ENCODE results near the gene RORC.

The RORC gene

DNA sequence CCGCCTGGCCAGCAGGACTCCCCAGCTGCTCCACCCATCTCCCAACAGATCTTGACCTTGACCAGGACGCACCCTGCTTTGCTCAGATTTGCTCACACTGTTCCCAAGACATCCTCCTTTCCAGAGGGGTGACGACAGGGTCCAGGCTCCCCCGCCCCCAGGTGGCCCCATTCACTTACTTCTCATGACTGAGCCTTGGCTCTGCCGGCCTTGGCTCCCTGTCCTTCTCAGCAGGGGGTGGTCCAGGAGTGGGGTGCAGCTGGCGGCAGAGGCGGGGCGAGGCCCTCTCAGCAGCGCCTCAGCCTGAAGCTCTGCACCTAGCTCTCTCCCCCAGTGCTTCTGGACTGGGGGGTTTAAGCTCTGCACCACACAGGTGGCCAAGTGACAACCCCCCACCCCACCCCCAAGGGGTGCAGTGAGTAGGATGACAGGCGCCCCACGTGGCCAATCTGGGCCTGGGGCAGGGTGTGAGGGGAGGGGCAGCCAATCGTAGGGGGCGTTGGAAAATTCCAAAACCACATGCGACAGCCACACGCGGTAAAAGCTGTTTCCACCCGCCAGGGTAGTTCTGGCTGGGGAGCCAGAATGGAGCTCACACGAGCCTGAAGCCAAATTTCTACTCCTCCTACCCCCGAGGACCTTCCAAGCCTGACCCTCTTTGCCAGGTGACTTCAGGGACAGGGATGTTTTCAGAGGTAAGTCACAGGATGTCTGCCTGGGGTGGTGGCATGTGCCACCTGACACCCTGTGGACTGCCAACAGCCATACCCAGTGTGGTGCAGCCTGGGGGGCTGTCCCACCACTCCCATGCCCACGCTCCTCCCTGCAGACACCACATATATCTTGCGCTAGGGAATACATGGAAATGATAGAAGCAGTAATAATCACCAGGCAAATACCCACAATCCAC, 5.6 kb downstream of the RORC start:
- DNase-seq, result no peak

GRCh38 chr1:151825204-151825603, 6.4 kb downstream of the RORC start:
- DNase-seq, result no peak

DNA sequence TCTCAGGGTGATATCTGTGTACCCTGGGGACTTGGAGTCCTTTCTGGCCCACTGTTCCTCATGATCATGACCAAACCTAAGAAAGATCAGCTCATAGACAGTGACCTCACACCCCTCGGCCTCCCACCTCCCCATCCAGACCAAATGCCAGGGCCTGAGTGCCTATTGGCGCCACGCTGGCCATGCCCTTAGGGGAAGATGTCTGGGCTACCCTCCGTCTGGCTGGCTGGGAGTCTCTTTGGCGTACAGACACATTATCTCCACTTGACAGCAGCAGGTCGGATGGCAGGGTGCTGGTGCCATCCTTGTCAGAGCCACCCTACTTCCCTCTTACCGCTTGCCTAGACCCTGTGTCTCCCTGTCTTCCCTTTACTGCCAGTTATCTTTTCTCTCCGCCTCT, 8.4 kb downstream of the RORC start:
- no peak for DNase-seq

- DNase-seq, result no peak
Measured at GRCh38 chr1:151822404-151822803, 9.2 kb downstream of the RORC start.

- no peak for DNase-seq
Measured at GRCh38 chr1:151820940-151821339, 10.7 kb downstream of the RORC start.

DNA sequence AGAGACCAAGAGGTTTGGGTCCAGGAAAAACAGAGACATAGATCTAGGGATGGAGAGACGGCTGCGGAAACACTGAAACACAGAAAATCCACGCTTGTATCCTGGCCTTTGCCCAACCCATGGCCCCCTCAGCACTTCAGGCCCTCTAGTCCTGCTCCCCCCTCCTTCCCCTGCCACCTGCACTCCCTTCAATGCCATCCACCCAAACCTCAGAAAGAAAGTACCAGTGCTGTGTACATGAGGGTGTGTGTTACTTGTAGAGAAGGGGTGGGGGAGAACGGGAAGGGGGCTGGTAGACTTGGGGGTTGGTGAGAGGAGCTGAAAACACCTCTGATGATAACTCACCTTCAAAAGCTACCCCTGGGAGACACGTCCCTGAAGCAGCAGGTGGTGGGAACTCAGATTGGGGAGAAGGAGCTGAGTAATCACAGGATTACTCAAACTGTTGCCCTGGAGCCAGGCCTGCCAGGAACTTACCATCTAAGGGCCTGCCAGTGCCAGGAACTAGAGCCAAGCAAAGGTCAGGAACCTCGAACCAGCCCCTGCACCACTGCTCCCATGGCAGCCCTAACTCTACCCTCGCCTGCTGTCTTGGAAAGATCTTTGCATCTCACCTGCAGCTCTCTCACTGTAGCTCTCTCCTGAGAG, 11.5 kb downstream of the RORC start:
- no peak for DNase-seq

DNA sequence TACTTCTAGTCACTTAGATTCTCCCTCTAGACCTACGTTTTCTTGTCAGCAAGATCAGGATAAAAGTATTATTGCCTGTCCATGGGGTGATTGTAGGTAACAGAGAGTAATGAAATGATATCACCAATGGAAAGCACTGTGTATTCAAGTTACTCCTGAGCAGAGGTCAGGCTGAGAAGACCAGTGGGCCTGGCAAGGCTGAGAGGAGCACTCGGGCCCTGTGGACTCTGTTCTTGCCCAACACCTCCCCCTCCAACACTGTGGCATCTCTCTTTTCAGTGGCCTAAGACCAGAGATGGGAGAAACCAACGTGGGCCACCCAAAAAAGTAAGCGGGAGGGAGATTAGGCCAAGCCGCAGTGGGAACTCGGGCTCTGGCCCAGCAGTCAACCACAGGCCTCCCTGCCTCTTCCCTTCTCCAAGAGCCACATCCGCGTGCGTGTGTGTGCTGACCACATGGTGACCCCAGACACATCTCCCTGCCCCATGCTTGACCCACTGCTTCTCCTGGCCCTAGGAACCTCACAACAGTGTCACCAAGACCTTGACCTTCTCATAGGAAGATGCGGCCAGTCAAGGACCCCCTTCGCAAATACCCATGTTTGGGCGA, 12.3 kb downstream of the RORC start:
- DNase-seq, result no peak

DNA sequence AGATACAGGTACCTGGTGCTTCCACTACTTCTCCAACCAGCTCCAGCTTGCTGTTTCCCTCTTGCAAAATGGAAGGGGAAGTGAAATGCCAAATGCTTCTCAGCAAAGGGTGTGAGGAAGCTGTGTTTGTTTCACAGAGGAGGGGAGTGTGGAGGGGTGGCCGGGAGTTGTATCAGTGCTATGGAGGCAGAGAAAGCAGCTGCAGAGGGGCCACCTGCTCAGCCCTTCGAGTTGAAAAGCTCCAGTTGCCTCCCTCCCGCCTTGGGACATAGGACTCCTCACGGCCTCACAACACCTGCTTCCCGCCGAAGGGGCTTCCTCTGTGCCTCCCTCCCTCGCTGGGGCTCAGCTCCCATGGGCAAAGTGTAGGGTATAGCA, 14.3 kb downstream of the RORC start:
- no peak for DNase-seq

DNA sequence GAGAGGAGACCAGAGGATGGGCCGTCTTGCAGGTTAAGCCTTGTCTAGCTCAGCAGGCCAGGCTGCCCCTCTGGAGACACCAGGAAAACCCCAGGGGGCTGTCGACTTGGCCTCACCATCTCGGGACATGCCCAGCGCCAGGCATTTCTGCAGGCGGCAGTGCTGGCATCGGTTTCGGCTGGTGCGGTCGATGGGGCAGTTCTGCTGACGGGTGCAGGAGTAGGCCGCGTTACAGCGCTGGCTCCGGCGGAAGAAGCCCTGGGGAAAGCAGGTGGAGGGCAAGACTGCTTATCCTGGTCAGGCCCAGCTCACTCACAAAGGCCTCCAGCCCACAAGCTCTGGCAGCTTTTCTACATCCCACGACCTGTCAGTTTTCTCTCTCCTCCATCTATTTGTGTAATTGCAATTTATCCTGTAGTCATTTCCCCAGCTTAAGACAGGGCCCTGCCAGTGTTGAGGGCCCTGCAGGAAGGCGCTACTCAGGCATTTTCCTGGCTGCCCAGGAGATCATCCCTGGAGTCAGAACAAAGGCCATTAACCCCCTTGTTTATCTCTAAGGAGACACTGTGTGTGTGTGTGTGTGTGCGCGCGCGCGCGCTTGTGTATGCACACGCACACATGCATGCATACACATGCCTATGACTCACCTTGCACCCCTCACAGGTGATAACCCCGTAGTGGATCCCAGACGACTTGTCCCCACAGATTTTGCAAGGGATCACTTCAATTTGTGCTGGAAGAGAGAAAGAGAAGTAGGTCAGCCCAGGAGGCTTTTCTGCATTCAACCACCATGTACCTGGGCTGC, 14.9 kb downstream of the RORC start:
- no peak for DNase-seq

GRCh38 chr1:151815716-151816327, 15.8 kb downstream of the RORC start:
- no peak for DNase-seq

GRCh38 chr1:151814971-151815545, 16.5 kb downstream of the RORC start:
- no peak for DNase-seq

- DNase-seq, result no peak
Measured at GRCh38 chr1:151814426-151814825, 17.2 kb downstream of the RORC start.

DNA sequence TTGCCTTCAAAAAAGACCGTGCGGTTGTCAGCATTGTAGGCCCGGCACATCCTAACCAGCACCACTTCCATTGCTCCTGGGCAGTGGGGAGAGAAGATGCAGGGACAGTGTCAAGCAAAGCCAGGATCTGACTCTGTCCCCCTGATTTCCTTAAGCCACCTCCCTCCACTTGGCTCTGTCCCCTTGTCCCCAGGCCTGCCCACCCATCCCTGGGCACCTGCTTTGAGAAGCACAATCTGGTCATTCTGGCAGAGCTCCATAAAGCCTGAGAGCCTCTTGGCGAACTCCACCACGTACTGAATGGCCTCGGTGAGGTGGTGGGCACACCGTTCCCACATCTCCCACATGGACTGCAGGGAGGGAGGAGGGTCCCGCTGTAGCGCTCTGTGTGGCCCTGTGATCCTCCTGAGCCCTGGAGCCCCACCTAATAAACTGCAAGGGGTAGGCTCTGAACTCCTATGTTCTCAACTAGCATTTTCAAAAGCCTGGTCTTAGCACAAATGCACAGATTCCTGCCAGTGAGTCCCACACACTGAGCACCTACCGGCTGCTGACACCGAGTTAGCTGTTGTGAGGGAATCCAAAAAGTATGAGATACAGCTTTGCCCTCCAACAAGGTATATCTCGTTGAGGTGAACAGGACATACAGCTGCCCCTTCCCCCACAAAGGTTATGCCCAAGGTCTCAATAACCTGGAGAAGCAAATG, 18.2 kb downstream of the RORC start:
- DNase-seq, result no peak

DNA sequence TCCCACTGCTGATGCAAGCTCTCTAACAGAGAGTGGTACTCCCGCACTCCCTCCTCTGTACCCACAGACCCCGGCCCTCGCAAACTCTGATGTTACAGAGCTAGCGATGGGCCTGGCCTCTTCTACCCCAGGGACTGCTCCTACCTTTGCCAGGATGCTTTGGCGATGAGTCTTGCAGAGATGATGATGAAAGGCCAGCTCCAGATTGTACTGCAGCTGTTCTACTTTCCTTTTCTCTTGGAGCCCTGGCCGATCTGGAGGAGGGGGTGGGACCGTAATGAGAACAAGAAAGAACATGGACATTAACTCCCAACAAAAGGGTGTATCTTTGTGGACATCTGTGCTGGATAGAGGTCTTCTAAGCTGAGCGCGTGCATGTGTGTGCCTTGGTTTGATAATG, 20.4 kb downstream of the RORC start:
- peak; percentile 7 for DNase-seq

- DNase-seq, result peak; percentile 19
Measured at GRCh38 chr1:151809985-151810556, 21.5 kb downstream of the RORC start.

DNA sequence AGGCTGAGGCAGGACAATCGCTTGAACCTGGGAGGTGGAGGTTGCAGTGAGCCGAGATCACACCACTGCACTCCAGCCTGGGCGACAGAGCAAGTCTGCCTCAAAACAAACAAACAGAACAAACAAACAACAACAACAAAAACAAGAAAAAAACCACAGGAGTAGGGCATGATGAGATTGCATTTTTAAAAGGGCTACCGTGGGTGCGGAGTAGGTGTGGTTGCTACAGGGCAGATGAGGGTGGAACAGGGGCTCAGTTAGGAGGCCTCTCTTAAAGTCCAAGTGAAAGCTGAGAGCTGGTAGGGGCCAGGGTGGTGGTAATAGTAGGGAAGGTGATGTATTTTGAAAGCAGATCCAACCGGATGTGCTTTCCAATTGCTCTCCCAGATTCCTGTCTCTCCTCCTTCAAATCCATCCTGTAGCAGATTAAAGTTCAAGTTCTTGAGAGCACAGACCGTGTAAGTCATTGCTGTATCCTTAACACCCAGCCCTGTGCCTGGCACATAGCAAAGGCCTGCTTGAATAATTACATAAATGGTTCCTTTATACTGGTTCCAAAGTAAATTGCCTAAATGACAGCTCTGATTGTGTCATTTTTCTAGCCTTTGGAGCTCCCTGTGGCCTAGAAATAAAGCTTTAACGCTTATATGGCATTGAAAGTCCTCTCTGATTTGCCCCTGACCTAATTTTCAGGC, 22.2 kb downstream of the RORC start:
- DNase-seq, result no peak

DNA sequence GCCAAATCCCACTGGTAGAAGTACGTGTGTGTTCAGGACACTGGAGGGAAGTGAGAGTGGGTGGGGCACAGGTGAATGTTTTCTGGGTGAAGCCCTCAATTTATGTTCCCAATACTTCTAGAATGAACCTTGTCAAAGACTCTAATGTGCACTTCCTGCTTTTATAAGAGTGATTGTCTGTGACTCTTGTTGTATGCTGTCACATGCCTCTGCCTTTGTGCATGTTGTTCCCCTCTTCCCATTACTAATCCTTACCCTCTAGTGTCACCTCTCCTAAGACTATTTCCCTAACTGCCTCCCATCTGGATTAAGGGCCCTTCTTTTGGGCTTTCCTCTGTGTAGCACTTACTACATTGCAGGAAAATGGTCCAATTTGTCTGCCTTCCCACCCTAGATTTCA, 23.8 kb downstream of the RORC start:
- DNase-seq, result no peak

DNA sequence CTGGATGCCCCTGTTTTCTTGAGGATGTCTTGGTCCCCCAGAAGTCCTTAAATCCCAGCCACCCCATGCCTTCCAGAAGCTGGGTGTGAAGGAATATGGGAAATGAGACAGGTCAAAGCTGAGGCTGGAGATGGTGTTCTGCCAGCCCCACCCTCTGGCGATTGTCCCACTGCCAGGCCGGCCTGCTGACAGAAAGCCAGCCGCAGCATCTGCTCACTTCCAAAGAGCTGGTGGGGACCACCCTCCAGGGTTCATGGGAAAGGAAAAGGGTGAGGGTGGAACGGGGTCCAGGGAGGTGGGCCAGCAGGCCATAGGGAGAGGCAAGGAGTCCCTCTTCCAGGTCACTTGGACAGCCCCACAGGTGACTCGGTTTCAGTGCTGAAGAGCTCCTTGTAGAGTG, 24.5 kb downstream of the RORC start:
- DNase-seq, result no peak

DNA sequence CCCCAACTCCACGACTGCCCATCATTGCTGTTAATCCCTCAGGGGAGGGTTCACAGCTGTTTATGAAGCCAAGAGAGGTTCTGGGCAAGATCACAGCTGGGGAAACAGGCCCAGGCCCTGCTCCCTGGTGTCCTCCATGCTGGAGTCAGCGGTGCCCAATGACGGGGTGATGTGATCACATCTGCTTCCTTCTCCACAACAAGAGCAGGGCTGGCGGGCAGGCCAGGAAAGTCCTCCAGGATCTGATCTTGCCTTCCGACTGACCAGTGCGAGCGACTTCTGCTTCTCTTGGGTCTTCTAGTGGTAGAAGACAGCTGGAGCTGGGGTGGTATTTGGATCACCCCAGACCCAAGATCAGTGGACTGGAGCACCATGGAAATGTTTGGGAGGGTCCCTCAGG, 25.4 kb downstream of the RORC start:
- no peak for DNase-seq

GRCh38 chr1:151805066-151805820, 26.4 kb downstream of the RORC start, which contains the start of gene LINGO4:
LINGO4 (minus strand) TSS chr1:151805419; CDS start chr1:151802704, 2,715 bp downstream.
- DNase-seq, result no peak
